Skeletal muscle tissue (tissue), 1 donor: ENCODE measurements around the gene SLC22A25. TPM values are rescaled to one million over a fixed set of nuclear protein-coding genes. Genes with fewer than 3 reads are reported as not detected.

Source experiments
- total RNA-seq: library from RNA; depleted of rRNA; stranded (reverse); fragments of >200 nt; gene quantifications from one replicate; pipeline ENCODE4 v1.2.3, GENCODE V29; 2014

Gene SLC22A25
- total RNA-seq, 1 donor from 2014 or later, result not detected

Other genes with a start within 250 kb of the SLC22A25 start
- not detected for gene SLC22A8, start 227.8 kb downstream of the SLC22A25 start, total RNA-seq
- not detected for gene SLC22A24, start 99.4 kb downstream of the SLC22A25 start, total RNA-seq
- gene SLC22A9, start 126.2 kb upstream of the SLC22A25 start, total RNA-seq, result not detected
- 3.7 TPM for gene PLAAT5, start 247.6 kb upstream of the SLC22A25 start, total RNA-seq